Thyroid gland (tissue), 4 donors: ENCODE measurements around the gene JUP. TPM values are rescaled to one million over a fixed set of nuclear protein-coding genes. Genes with fewer than 3 reads are reported as not detected.

Experiments used
- DNase-seq, 2 donors: peaks; one replicate each; pipeline ENCODE4 v3.0.0-alpha.2; 2019
- H3K27ac ChIP-seq, 3 donors: fragments of 200-600 bp; sonication (generic); 1 replicate in 2 of 3; 2 replicates in 1 of 3; pipeline ENCODE4 v1.5.1; 2016 to 2019; ENCODE audit warnings: mild to moderate bottlenecking in 1 of 3, moderate library complexity in 1 of 3
- H3K27me3 ChIP-seq: fragments of 200-600 bp; sonication (generic); one replicate; pipeline ENCODE4 v1.5.1; 2019
- H3K36me3 ChIP-seq, 2 donors: fragments of 200-600 bp; sonication (generic); one replicate each; pipeline ENCODE4 v1.5.1; 2016 to 2019
- H3K4me1 ChIP-seq, 2 donors: fragments of 200-600 bp; sonication (generic); one replicate each; pipeline ENCODE4 v1.5.1; 2017 to 2019
- H3K4me3 ChIP-seq, 3 donors: fragments of 200-600 bp; sonication (generic); replicated peaks in 1 of 3; 1 replicate in 2 of 3; 2 replicates in 1 of 3; pipeline ENCODE4 v1.5.1; 2016; ENCODE audit warnings: mild to moderate bottlenecking in 1 of 3
- H3K9me3 ChIP-seq: fragments of 200-600 bp; sonication (generic); one replicate; pipeline ENCODE4 v1.5.1; 2017
- POLR2A ChIP-seq, 2 donors: fragments of 450-650 bp; IDR thresholded peaks; one replicate each; pipeline ENCODE4 v1.6.1; 2017; ENCODE audit warnings: antibody characterized with exemption in 2 of 2, mild to moderate bottlenecking in 2 of 2, moderate library complexity in 1 of 2
- WGBS, 2 donors: methylation state at CpG; one replicate each; pipeline ENCODE4 v1.1.5; 2017; 5-methylcytosine and 5-hydroxymethylcytosine counted together
- intact Hi-C: fragments of 100-400 bp; cut with DNase I; formaldehyde crosslinking; loops from one replicate; pipeline ENCODE4 v1.15.1; 2023
- total RNA-seq, 4 donors: library from RNA; depleted of rRNA; stranded (reverse); fragments of >200 nt; gene quantifications; one replicate each; pipeline ENCODE4 v1.2.3, GENCODE V29; 2016
- TF ChIP-seq, protein P1 (sequence below), 6 experiments: fragments of 200-600 bp in 3 of 6; fragments of 450-650 bp in 3 of 6; sonication (generic) in 3 of 6; IDR thresholded peaks; one replicate each; pipeline ENCODE4 v1.5.1; 2016 to 2019; ENCODE audit warnings: antibody characterized with exemption in 6 of 6, mild to moderate bottlenecking in 2 of 6, inconsistent platforms in 1 of 6, moderate library complexity in 1 of 6

JUP gene
- total RNA-seq, 4 donors from 2014 or later: 127 to 356 (median 250) TPM

DNA sequence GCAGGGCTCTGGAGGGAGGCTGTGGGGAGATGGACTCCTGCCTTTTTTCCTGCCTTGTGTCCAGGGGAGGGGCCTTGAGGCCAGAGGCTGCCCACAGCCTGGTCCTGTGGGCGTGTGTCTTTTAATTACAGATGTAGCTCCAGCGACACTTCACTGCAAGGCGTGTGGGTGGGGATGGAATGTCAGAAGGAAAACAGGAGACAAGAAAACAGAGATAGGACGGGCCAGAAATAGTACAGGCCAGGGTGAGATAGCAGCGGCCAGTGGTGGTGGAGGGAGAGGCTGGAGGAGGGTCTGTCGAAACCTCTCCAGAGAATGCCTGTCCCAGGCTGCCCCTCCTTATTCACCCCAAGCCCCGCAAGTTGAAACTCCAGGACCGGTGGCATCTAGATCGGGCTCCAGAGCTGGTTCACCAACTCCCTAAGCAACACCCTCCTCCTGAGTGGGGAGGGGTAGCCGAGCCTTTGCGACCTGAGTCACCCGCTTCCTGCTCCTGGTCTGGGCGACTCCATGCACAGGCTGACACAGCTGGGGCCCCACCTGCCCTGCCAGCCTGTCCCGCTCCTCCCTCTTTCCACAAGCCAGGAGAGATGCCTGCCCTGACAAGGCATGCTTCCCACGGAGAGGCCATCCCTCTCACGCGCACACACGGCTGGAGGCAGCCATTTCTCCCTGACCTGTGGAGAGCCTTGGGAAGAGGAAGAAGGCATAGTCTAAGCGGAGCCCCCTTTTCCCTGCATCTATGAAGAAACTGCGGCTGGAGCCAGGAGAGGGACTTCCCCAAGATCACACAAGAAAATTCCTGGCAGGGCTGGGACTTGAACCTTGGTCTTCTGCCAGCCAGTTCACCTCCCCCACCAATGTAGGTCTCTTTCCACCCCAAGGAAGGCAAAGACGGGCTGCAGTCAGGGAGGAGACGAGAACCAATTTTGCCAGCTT lies 6.6 kb upstream of the JUP start:
- Histone ChIP-seq H3K27ac (peak overlapping the region; percentile 75 to 91 (median 91)), H3K36me3 (no peaks in the 10 kb centered on the region), H3K27me3 (no peaks in the 10 kb centered on the region), H3K9me3 (no peaks in the 10 kb centered on the region), H3K4me1 (peaks cover 37 to 47% of the 10 kb centered on the region in 2 donors), H3K4me3 (no peak overlapping the region)
- DNase-seq: peak; percentile 90 to 91
- intact Hi-C loops: no loop called here
- 16 to 31% methylated on average over 15 to 17 of the region's 22 CpGs for WGBS, 2 donors
- peak in 1 of 2 donors; percentile 50 for TF ChIP-seq POLR2A (IDR thresholded peaks at IDR 0.05)
- TF ChIP-seq, protein P1, sequence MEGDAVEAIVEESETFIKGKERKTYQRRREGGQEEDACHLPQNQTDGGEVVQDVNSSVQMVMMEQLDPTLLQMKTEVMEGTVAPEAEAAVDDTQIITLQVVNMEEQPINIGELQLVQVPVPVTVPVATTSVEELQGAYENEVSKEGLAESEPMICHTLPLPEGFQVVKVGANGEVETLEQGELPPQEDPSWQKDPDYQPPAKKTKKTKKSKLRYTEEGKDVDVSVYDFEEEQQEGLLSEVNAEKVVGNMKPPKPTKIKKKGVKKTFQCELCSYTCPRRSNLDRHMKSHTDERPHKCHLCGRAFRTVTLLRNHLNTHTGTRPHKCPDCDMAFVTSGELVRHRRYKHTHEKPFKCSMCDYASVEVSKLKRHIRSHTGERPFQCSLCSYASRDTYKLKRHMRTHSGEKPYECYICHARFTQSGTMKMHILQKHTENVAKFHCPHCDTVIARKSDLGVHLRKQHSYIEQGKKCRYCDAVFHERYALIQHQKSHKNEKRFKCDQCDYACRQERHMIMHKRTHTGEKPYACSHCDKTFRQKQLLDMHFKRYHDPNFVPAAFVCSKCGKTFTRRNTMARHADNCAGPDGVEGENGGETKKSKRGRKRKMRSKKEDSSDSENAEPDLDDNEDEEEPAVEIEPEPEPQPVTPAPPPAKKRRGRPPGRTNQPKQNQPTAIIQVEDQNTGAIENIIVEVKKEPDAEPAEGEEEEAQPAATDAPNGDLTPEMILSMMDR (IDR thresholded peaks at IDR 0.05): no peak

DNA sequence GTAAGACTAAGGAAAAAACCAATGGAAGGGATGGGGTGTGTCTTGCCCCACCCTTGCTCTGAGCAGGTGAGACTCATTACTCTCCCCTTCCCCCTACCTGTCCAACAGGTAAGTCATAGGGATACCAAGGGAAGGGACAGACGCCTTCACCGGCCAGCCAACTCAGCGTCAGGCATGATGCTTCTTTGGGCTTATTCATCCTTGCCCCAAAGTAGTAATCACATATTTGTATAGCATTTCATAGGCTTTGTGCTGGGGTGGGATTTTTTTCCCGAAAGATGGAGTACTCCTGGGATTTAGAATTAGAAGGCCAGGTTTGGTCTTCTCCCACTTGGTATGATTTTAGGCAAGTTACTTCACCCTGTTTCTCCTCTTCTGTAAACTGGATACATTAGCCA lies 509 bp upstream of the JUP start:
- H3K4me3 ChIP-seq: no peak overlapping the region
- no peaks in the 10 kb centered on the region for H3K9me3 ChIP-seq
- H3K27me3 ChIP-seq: no peaks in the 10 kb centered on the region
- TF ChIP-seq, protein P1 (IDR thresholded peaks at IDR 0.05): no peak
- TF ChIP-seq POLR2A (IDR thresholded peaks at IDR 0.05): no peak
- no peak for DNase-seq
- 31 to 37% methylated on average over 4 of the region's 4 CpGs for WGBS, 2 donors
- no peaks in the 10 kb centered on the region for H3K36me3 ChIP-seq
- H3K27ac ChIP-seq: peak overlapping the region; percentile 49 to 75 (median 60)
- peaks cover 61 to 68% of the 10 kb centered on the region in 2 donors for H3K4me1 ChIP-seq
- intact Hi-C loops: no loop called here

DNA sequence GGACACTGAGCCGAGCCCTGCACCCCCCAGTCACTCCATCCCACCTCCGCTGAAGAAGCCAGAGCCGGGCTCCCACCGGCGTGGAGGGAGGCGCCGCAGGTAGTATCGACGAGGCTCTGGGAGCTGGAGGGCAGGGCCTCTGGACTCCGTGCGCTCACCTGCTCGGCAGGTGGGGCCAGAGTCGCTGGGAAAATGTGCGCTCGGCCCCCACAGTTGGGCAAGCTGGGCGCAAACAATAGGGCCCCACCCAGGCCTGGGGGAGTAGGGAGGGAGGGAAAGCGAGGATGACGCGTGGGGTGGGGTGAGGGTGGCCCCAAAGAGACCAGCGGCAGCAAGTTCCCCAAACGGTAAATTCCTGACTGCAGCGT lies 668 bp downstream of the JUP start:
- Histone ChIP-seq H3K4me1 (peaks cover 67 to 72% of the 10 kb centered on the region in 2 donors), H3K27ac (peak overlapping the region; percentile 90 to 98 (median 95)), H3K27me3 (no peaks in the 10 kb centered on the region), H3K4me3 (peak overlapping the region; percentile 53 to 86 (median 83)), H3K9me3 (no peaks in the 10 kb centered on the region), H3K36me3 (no peaks in the 10 kb centered on the region)
- peak in 1 of 2 donors; percentile 60 for TF ChIP-seq POLR2A (IDR thresholded peaks at IDR 0.05)
- TF ChIP-seq, protein P1 (IDR thresholded peaks at IDR 0.05): no peak
- intact Hi-C loops: no loop called here
- 0 to 1% methylated on average over 11 to 19 of the region's 22 CpGs for WGBS, 2 donors
- peak; percentile 75 to 78 for DNase-seq

DNA sequence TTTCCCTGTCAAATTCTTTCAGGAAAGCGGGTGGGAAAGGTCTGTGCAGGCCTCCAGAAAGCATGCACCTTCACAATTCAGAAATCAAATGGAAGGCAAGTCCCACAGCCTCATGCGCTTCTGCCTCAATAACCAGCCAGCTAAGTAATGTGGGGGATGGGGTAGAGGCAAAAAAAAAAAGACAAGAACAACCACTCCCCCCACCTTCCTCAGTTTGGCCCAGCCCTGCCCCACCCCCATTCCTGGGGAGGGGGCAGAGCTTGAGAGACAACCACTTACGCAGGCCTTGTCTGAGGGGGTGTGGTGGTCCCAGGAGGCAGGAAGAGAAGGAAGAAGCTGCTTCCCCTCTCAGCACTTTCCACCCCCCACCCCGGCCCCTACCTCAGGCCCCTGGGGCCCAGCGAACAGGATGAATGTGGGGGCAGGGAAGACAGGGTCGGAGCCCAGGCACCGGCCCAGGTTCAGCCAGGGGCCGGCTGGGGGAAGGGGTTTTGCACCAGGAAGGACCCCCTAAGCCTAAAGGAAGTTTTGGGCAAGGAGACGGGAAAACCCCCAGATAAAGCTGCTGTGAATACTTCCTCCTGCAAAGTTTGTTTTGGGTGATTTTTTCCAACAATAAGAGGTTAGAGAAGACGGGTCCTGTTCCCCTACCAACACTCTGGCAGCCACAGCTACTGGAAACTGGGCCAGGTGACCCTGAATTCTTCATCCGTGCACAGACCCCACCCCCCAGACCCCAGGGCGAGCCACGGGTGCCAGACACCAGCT lies 1.2 kb downstream of the JUP start:
- Histone ChIP-seq H3K9me3 (no peaks in the 10 kb centered on the region), H3K36me3 (no peaks in the 10 kb centered on the region), H3K27ac (peak overlapping the region; percentile 90 to 98 (median 95)), H3K4me1 (peaks cover 67 to 77% of the 10 kb centered on the region in 2 donors), H3K4me3 (peak overlapping the region; percentile 53 to 86 (median 83)), H3K27me3 (no peaks in the 10 kb centered on the region)
- TF ChIP-seq POLR2A (IDR thresholded peaks at IDR 0.05): no peak
- TF ChIP-seq, protein P1 (IDR thresholded peaks at IDR 0.05): no peak
- DNase-seq: peak in 1 of 2 donors; percentile 24
- WGBS, 2 donors: 11 to 15% methylated on average over 8 to 9 of the region's 13 CpGs
- intact Hi-C loops: no loop called here
